ENCODE measurements around the gene DCTN4. TPM values are rescaled to one million over a fixed set of nuclear protein-coding genes. Genes with fewer than 3 reads are reported as not detected.
"Not testable (repeated sequence)": the region's sequence is repeated elsewhere in the genome, so short reads cannot be mapped to it uniquely, and the experiment has no call there.

Gene DCTN4
- total RNA-seq, 6 experiments from 2014 or later: 60.1 to 76.9 (median 68.7) TPM

GRCh38 chr5:150750469-150750868, 8.3 kb downstream of the DCTN4 start:
- H3K36me3 Mint-ChIP-seq (ENCODE audit: low read depth): peaks cover 32% of the 10 kb centered on the region
- no peak for DNase-seq
- H3K27ac Mint-ChIP-seq: peak overlapping the region; percentile 36; the same call in 1 of the 2 replicates
- TF ChIP-seq CTCF (IDR thresholded peaks at IDR 0.05): no peak
- no peaks in the 10 kb centered on the region for H3K27me3 Mint-ChIP-seq (ENCODE audit: insufficient read depth)
- peaks cover 33% of the 10 kb centered on the region for H3K4me1 Mint-ChIP-seq (ENCODE audit: low read depth)
- no peaks in the 10 kb centered on the region for H3K9me3 Mint-ChIP-seq
- H3K4me3 Mint-ChIP-seq: no peak overlapping the region

GRCh38 chr5:150743142-150743488, 15.7 kb downstream of the DCTN4 start:
- not testable (repeated sequence) for H3K4me3 Mint-ChIP-seq; H3K27me3 Mint-ChIP-seq (ENCODE audit: insufficient read depth); H3K9me3 Mint-ChIP-seq; DNase-seq; H3K27ac Mint-ChIP-seq
- Mint-ChIP-seq H3K36me3 (ENCODE audit: low read depth) (peaks cover 32% of the 10 kb centered on the region), H3K4me1 (ENCODE audit: low read depth) (peaks cover 14% of the 10 kb centered on the region; the same call in 1 of the 2 replicates)

DNA sequence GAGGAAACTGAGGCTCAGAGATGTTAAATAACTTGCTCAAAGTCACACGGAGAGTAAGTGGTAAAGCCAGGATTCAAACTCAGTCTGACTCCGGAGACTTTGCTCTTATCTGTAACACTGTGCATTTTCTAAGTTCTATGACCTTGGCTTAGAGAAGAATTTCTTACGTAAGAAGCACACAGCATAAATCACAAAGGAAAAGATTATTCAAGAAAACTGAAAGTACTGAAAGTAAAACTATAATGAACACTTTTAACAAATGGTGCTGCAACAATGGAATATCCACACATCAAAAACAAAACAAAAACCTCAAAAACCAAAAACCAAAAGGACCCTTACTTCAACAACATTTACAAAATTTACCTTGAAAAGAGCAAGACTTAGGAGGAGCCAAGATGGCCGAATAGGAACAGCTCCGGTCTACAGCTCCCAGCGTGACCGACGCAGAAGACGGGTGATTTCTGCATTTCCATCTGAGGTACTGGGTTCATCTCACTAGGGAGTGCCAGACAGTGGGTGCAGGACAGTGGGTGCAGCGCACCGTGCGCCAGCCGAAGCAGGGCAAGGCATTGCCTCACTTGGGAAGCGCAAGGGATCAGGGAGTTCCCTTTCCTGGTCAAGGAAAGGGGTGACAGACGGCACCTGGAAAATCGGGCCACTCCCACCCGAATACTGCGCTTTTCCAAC, 16.2 kb downstream of the DCTN4 start:
- H3K9me3 Mint-ChIP-seq; H3K27ac Mint-ChIP-seq; H3K4me3 Mint-ChIP-seq; DNase-seq; H3K27me3 Mint-ChIP-seq (ENCODE audit: insufficient read depth): not testable (repeated sequence)
- H3K4me1 Mint-ChIP-seq (ENCODE audit: low read depth): peaks cover 14% of the 10 kb centered on the region; the same call in 1 of the 2 replicates
- peaks cover 33% of the 10 kb centered on the region for H3K36me3 Mint-ChIP-seq (ENCODE audit: low read depth)

DNA sequence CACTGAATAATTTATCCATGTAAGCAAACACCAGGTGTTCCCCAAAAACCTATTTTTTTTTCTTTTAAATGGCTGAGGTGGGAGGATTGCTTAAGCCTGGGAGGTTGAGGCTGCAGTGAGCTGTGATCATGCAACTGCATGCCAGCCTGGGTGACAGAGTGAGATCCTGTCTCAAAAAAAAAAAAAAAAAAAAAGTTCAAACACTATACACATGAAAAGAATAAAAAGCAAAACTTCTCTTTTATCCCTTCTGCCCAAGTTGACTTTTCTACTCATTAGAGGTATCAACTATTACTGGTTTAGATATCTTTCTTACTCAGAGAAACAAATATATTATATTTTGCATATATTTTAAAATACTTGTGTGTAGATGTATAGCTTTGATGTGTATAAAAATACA, 17.8 kb downstream of the DCTN4 start:
- no peak overlapping the region for H3K4me3 Mint-ChIP-seq
- peaks cover 14% of the 10 kb centered on the region; the same call in 1 of the 2 replicates for H3K4me1 Mint-ChIP-seq (ENCODE audit: low read depth)
- no peak for TF ChIP-seq CTCF (IDR thresholded peaks at IDR 0.05)
- no peaks in the 10 kb centered on the region for H3K27me3 Mint-ChIP-seq (ENCODE audit: insufficient read depth)
- H3K27ac Mint-ChIP-seq: no peak overlapping the region
- H3K36me3 Mint-ChIP-seq (ENCODE audit: low read depth): peaks cover 49% of the 10 kb centered on the region
- DNase-seq: no peak
- no peaks in the 10 kb centered on the region for H3K9me3 Mint-ChIP-seq

DNA sequence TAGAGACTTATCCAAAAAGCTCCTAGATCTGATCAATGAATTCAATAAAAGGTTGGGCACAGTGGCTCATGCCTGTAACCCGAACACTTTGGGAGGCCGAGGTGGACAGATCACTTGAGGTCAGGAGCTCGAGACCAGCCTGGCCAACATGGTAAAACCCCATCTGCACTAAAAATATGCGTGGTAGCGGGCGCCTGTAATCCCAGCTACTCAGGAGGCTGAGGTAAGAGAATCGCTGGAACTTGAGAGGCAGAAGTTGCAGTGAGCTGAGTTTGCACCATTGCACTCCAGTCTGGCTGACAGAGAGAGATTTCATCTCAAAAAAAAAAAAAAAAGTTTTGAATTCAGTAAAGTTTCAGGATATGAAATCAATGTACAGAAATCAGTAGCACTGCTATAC, 20.0 kb downstream of the DCTN4 start:
- no peak for TF ChIP-seq CTCF (IDR thresholded peaks at IDR 0.05)
- no peak overlapping the region for H3K27ac Mint-ChIP-seq
- H3K27me3 Mint-ChIP-seq (ENCODE audit: insufficient read depth): no peaks in the 10 kb centered on the region
- peaks cover 64% of the 10 kb centered on the region for H3K36me3 Mint-ChIP-seq (ENCODE audit: low read depth)
- H3K4me3 Mint-ChIP-seq: no peak overlapping the region
- H3K9me3 Mint-ChIP-seq: no peaks in the 10 kb centered on the region
- peaks cover 14% of the 10 kb centered on the region; the same call in 1 of the 2 replicates for H3K4me1 Mint-ChIP-seq (ENCODE audit: low read depth)
- DNase-seq: no peak

DNA sequence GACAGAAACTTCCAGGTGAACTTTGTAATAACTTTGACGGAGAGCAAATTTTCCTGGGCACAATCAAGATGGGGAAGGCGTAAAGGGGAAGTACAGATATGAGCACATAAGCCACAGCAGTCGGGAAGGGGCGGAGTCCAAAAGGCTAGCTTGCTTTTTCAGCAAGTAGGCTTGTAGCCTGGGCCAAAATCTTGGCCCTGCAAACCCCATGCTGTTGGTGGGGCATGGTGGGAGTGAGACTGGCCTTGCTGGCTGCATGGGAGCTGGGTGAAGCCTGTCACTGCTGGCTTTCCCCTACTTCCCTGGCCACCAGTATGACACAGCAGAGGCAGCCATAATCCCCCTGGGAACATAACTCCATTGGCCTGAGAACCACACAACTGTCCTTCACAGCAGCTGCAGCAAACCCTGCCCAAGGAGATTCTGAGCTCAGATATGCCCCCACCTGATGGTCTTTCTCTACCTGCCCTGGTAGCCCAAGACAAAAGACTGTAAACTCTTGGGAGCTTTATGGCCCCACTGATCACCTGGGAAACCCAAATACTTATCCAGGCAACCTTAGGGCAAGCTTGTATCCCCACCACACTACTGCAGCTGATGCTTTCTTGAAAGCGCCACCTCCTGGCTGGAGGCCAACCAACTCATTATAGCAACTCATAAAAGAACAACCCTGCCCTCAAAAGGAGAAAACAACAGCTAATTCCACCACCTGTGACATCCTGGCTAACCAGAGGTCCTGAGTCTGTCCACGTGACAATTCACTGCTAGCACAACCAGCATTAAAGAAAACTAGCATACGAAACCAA, 24.0 kb downstream of the DCTN4 start:
- peaks cover 7% of the 10 kb centered on the region; the same call in 1 of the 2 replicates for H3K4me1 Mint-ChIP-seq (ENCODE audit: low read depth)
- no peak for DNase-seq
- H3K4me3 Mint-ChIP-seq: no peak overlapping the region
- H3K36me3 Mint-ChIP-seq (ENCODE audit: low read depth): peaks cover 71% of the 10 kb centered on the region
- H3K9me3 Mint-ChIP-seq: no peaks in the 10 kb centered on the region
- H3K27ac Mint-ChIP-seq: no peak overlapping the region
- H3K27me3 Mint-ChIP-seq (ENCODE audit: insufficient read depth): no peaks in the 10 kb centered on the region
- TF ChIP-seq CTCF (IDR thresholded peaks at IDR 0.05): no peak
